T-helper 9 cell (primary cell): Measurements from ENCODE around the gene KIAA1755.

ENCODE experiments used
- DNase-seq: peaks from one replicate; pipeline ENCODE4 v3.0.0-alpha.2; 2020

KIAA1755 gene

GRCh38 chr20:38238829-38239228 lies 21.7 kb downstream of the KIAA1755 start:
- no peak for DNase-seq

- no peak for DNase-seq
These were observed 23.2 kb downstream of the KIAA1755 start for GRCh38 chr20:38237381-38237780.

- no peak for DNase-seq
These were observed 28.9 kb downstream of the KIAA1755 start for GRCh38 chr20:38231531-38232121.

GRCh38 chr20:38230957-38231526 lies 29.5 kb downstream of the KIAA1755 start:
- DNase-seq: no peak

GRCh38 chr20:38230253-38230551 lies 30.3 kb downstream of the KIAA1755 start:
- DNase-seq: no peak

GRCh38 chr20:38229376-38230252 lies 30.9 kb downstream of the KIAA1755 start:
- no peak for DNase-seq

- DNase-seq: no peak
These were observed 32.1 kb downstream of the KIAA1755 start for GRCh38 chr20:38228436-38228835.

GRCh38 chr20:38227420-38228360 lies 32.8 kb downstream of the KIAA1755 start:
- DNase-seq: no peak

GRCh38 chr20:38226553-38226952 lies 34.0 kb downstream of the KIAA1755 start:
- DNase-seq: no peak

GRCh38 chr20:38225900-38226263 lies 34.7 kb downstream of the KIAA1755 start:
- no peak for DNase-seq

GRCh38 chr20:38225240-38225899 lies 35.2 kb downstream of the KIAA1755 start:
- DNase-seq: no peak

GRCh38 chr20:38224531-38224930 lies 36.0 kb downstream of the KIAA1755 start:
- no peak for DNase-seq

- no peak for DNase-seq
These were observed 36.8 kb downstream of the KIAA1755 start for GRCh38 chr20:38223743-38224100.

GRCh38 chr20:38222923-38223742 lies 37.4 kb downstream of the KIAA1755 start:
- no peak for DNase-seq

- DNase-seq: peak; percentile 45
These were observed 38.2 kb downstream of the KIAA1755 start for GRCh38 chr20:38222231-38222922.

GRCh38 chr20:38221119-38221589 lies 39.4 kb downstream of the KIAA1755 start:
- DNase-seq: peak; percentile 58

- DNase-seq: no peak
These were observed 39.9 kb downstream of the KIAA1755 start for GRCh38 chr20:38220587-38221118.

- no peak for DNase-seq
These were observed 41.3 kb downstream of the KIAA1755 start for GRCh38 chr20:38219006-38219950.

GRCh38 chr20:38218566-38218885 lies 42.0 kb downstream of the KIAA1755 start:
- DNase-seq: no peak
